Raji (cell line): ENCODE measurements around the gene FRMPD4.

Experiments
- POLR2A ChIP-seq: IDR thresholded peaks from 2 replicates; pipeline ENCODE4 v1.6.1; 2011; ENCODE audit warnings: low read depth, low read length, control low read depth; ENCODE audit not compliant: insufficient read depth

Gene FRMPD4

DNA sequence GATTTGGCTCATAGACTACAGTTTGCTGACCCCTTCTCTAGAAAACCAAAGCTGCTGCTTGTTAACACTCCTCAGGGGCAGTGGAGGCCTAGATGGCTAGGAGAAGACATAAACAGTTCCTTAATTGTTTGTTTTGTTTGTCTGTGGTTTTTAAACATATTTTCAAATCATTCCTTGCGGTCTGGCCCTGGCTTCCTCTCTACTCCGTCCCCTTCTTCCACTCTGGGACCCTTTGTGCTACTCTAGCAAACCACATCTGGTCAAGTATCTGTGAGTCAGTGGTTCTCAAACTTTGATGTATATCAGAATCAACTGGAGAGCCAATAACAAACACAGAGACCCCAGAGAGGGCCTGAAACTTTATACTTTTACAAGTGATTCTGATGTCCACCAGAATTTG is 36.1 kb downstream of the FRMPD4 start:
- no peak for TF ChIP-seq POLR2A

GRCh38 chrX:12197030-12197429 is 58.8 kb downstream of the FRMPD4 start:
- no peak for TF ChIP-seq POLR2A

DNA sequence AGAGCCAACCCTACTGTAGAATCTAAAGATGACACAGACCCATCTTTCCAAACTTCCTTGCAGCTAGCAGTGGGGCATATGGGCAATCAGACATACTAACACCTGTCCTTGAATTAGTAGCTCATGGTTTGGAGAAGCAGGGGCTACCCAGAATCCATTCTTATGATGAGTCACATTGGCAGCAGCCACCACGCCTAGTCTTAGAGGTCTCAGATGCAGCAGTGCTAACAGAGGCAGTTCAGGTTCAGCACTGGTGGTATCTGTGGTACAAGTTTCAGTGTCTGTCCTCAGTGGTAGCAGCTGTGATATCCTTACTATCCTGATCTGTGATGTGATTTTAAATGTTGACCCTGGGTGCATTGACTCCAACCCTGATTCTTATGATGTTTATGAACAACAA is 68.1 kb downstream of the FRMPD4 start:
- TF ChIP-seq POLR2A: no peak

DNA sequence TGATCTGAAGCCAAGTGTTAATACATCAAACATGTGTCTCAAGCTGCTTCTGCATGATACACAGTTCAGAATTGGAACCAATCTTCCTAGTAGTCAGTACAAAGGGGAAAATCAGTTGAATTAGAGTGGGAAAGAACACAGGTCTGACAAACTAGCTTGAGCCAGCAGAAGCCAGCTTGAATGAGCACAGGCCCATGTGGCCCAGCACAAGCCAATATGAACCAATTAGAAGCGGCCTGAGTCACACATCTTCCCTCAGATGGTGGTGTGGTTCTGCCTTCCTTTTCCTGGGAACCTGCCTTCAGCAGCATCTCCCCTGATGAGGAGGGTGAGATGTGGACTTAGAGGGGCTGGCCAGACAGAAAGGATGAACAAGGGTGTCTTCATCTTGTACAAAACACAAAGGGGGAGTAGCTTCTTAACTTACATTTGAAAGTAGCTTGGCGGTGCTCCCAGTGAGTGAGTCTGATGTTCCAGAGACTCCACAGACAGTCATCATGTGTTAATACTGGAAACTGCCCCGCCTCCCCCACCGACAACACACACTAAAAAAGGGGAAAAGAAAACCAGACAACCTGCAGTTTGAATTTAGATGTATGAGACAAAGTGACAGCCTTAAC is 72.0 kb downstream of the FRMPD4 start:
- TF ChIP-seq POLR2A: no peak

DNA sequence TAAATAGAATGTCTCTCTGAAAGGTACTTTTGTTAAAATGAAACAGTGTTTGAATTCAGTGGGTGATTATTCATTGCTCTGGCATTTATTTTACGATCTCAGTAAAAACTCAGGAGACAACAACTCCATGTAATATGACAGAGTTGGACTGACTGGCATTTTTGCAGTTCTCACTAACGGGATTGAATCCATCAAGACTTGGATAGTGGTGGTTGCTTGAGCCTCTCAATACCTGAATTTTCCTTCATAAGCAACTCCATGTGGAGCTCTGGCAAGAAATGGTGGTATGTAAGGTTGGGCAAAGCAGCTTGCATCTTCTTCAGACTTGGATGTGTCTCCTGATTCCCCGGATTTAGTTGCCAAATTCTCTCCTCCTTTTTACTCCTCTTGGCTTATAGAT is 72.7 kb downstream of the FRMPD4 start:
- TF ChIP-seq POLR2A: no peak

DNA sequence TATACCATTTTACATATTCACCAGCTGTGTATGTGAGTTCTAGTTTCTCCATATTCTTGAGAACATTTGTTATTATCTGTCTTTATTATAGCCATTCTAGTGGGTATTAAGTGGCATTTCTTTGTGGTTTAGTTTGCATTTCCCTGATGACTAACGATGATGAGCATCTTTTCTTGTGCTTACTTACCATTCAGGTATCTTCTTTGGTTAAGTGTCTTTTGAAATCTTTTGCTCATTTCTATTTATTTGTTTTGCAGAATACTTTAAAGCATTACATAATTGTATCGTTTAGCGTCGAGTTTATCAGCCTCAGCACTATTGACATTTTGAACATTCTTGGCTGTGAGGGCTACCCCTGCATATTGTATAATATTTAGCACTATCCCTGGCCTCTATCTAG is 85.4 kb downstream of the FRMPD4 start:
- TF ChIP-seq POLR2A: no peak

- TF ChIP-seq POLR2A: no peak
Observed at GRCh38 chrX:12225107-12225506, 86.8 kb downstream of the FRMPD4 start.

DNA sequence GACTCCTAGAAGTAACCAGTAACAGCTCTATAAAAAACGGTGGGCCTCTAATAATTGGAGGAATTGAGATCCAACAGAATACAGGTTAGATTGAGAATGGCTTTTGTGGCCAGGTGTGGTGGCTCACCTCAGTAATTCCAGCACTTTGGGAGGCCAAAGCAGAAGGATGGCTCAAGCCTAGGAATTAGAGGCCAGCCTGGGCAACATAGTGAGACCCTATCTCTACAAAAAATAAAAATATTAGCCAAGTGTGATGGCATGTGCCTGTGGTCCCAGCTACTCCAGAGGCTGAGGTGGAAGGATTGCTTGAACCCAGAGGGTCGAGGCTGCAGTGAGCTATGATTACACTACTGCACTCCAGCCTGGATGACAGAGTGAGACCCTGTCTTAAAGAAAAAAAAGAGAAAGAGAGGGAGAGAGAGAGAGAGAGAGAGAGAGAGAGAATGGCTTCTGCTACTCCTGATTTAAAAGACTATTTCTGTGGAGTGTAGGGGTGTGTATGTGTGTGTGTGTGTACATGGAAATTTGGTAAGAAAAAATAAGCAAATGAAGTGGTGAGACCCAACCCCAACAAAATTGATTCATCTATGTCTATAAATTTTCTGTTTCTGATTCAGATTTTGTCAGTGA is 89.3 kb downstream of the FRMPD4 start:
- no peak for TF ChIP-seq POLR2A

GRCh38 chrX:12228862-12229261 is 90.6 kb downstream of the FRMPD4 start:
- no peak for TF ChIP-seq POLR2A

GRCh38 chrX:12229986-12230385 is 91.7 kb downstream of the FRMPD4 start:
- TF ChIP-seq POLR2A: no peak

- TF ChIP-seq POLR2A: no peak
Observed at GRCh38 chrX:12234534-12235329, 96.5 kb downstream of the FRMPD4 start.

DNA sequence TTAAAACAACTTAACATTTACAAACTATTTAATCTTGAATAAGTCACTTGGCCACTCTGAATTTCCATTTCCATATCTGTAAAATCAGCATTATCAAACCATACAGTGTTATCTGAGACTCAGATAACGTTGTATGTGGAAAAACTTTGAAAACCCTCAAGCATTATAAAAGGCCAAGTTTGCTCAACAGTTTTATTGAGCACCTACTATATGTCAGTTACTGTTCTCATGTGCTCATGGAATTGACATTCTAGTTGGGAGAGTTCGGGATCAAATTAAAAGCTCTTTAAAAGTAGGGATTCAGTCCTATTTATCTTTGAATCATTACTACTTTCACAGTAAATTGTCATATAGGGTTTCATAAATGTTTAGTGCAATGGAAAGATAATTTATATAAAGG is 97.9 kb downstream of the FRMPD4 start:
- TF ChIP-seq POLR2A: no peak

DNA sequence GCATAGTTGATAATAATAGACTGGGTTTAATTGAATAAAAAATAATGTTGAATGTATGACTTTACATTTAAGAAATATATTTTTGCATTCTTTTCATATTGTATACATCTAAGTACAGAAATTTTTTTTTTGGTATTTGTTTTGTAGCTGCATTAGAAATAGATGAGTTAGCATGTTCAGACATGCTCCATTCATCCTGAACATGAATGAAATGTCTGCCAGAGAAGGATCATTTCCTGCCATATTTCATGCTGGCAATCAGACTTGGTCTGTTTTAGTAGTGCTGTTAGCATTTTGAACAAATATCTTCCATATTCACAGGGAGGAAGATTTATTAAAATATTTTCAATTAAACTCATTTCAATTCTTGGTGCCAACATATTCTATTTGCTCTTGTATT is 98.9 kb downstream of the FRMPD4 start:
- TF ChIP-seq POLR2A: no peak

GRCh38 chrX:12237771-12238170 is 99.5 kb downstream of the FRMPD4 start:
- no peak for TF ChIP-seq POLR2A

DNA sequence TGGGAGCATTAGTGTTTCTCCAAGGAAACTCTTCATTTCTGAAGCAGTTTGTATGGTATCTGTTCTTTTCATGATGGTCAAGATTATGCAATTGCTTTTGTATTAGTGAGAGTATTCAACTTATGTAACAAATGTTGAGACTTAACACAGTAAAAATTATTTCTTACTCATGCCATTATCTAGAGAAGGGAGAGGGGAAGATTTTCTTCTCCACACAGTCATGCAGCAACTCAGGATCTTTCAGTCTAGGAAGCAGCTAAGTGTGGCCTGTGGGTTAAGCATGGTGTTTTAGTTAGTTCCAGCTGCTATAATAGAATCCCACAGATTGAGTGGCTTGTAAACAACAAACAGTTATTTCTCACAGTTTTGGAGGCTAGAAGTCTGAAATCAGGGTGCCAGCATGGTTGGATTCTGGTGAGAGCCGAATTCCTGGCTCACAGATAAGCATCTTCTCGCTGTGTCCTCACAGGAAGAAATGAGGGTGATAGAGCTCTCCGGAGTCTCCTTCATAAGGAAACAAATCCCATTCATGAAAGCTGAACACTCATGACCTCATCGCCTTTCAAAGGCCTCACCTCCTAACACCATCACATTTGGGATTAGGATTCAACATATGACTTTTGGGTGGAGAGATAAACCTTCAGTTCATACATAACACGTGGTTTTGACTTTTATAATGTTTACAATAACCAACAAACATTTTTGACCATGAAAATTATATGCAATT is 101.2 kb downstream of the FRMPD4 start:
- TF ChIP-seq POLR2A: no peak

DNA sequence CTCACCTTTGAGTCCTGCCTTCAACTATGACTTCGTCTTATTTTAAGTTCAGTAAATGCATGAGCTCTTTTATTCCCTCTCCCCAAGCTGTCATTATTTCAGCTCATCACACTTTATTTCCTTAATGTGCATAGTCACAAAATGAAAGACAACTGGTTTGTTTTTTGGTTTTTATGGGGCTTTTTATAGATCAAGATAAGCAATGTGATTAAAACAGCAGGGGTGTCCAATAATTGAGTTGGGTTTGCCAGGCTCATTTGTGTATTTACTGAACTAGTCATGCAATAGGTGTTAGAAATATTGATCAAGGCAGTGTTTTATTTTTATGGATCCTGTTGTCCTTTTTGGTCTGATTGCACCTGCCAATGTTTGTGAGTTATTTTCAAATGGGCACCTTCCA is 102.2 kb downstream of the FRMPD4 start:
- no peak for TF ChIP-seq POLR2A

- TF ChIP-seq POLR2A: no peak
Observed at GRCh38 chrX:12241026-12241425, 102.8 kb downstream of the FRMPD4 start.
